Activated T-helper 1 cell treated with anti-CD3 and anti-CD28 coated beads, Interleukin-12 subunit alpha, Interleukin-12 subunit beta, Interleukin-2, Interleukin-4 antibody, amounts not matched to agents 30 ng/mL and 10 ng/mL and 1 ng/mL, durations not matched to agents 14 hours and 24 hours and 36 hours (primary cell): ENCODE data around the gene TIGD1. TPM values are rescaled to one million over a fixed set of nuclear protein-coding genes. Genes with fewer than 3 reads are reported as not detected.

Experiments used
- DNase-seq: peaks from one replicate; pipeline ENCODE4 v3.0.0; 2021; ENCODE audit warnings: low spot score
- H3K27ac Mint-ChIP-seq: one replicate; pipeline ENCODE4 v1.8.0; 2021; ENCODE audit warnings: mild to moderate bottlenecking, mixed read lengths
- H3K27me3 Mint-ChIP-seq: one replicate; pipeline ENCODE4 v1.8.0; 2022; ENCODE audit warnings: mild to moderate bottlenecking, moderate library complexity, mixed read lengths; ENCODE audit not compliant: insufficient read depth
- H3K36me3 Mint-ChIP-seq: one replicate; pipeline ENCODE4 v1.8.0; 2021; ENCODE audit warnings: low read depth, mixed read lengths
- H3K4me1 Mint-ChIP-seq: one replicate; pipeline ENCODE4 v1.8.0; 2021; ENCODE audit warnings: low read depth, mixed read lengths
- H3K4me3 Mint-ChIP-seq: one replicate; pipeline ENCODE4 v1.8.0; 2021; ENCODE audit warnings: mild to moderate bottlenecking, moderate library complexity, mixed read lengths
- H3K9me3 Mint-ChIP-seq: one replicate; pipeline ENCODE4 v1.8.0; 2021; ENCODE audit warnings: mixed read lengths
- intact Hi-C: fragments of 100-400 bp; cut with micrococcal nuclease; formaldehyde crosslinking; loops from one replicate; pipeline ENCODE4 v1.15.1; 2024
- total RNA-seq: library from RNA; stranded (reverse); gene quantifications from 2 replicates; pipeline ENCODE4 v1.2.3, GENCODE V29; 2022

The TIGD1 gene
- total RNA-seq, 1 donor from 2014 or later = 8.4 TPM

- no peaks in the 10 kb centered on the region for H3K27me3 Mint-ChIP-seq
- peaks cover 60% of the 10 kb centered on the region for H3K36me3 Mint-ChIP-seq
- H3K27ac Mint-ChIP-seq = no peak overlapping the region
- intact Hi-C loops = no loop called here
- peaks cover 13% of the 10 kb centered on the region for H3K4me1 Mint-ChIP-seq
- DNase-seq = no peak
- H3K9me3 Mint-ChIP-seq = no peaks in the 10 kb centered on the region
- H3K4me3 Mint-ChIP-seq = no peak overlapping the region
These were observed 12.3 kb upstream of the TIGD1 start for GRCh38 chr2:232562515-232563151.

- intact Hi-C loops = loop anchor here (10.0 kb wide), 1 partner anchor 1298 kb away; the partner anchor contains the start of gene HJURP
- Mint-ChIP-seq H3K27ac (peak overlapping the region; percentile 68), H3K4me3 (no peak overlapping the region), H3K36me3 (peaks cover 57% of the 10 kb centered on the region), H3K9me3 (no peaks in the 10 kb centered on the region), H3K27me3 (no peaks in the 10 kb centered on the region), H3K4me1 (peaks cover 51% of the 10 kb centered on the region)
- DNase-seq = no peak
These were observed 6.1 kb upstream of the TIGD1 start for GRCh38 chr2:232556426-232556825.

GRCh38 chr2:232551776-232552175 is 1.4 kb upstream of the TIGD1 start:
- DNase-seq = no peak
- Mint-ChIP-seq H3K36me3 (peaks cover 57% of the 10 kb centered on the region), H3K4me1 (peaks cover 83% of the 10 kb centered on the region), H3K27me3 (no peaks in the 10 kb centered on the region), H3K9me3 (no peaks in the 10 kb centered on the region), H3K27ac (peak overlapping the region; percentile 98), H3K4me3 (peak overlapping the region; percentile 100)
- intact Hi-C loops = loop anchor here (2.0 to 10.0 kb wide), 6 partner anchors 56 to 1303 kb away; partner anchors contain the start of genes COPS7B, GIGYF2 and HJURP

GRCh38 chr2:232551250-232551638 is 887 bp upstream of the TIGD1 start:
- Mint-ChIP-seq H3K4me3 (peak overlapping the region; percentile 100), H3K27ac (peak overlapping the region; percentile 98), H3K9me3 (no peaks in the 10 kb centered on the region), H3K4me1 (peaks cover 82% of the 10 kb centered on the region), H3K27me3 (no peaks in the 10 kb centered on the region), H3K36me3 (peaks cover 55% of the 10 kb centered on the region)
- DNase-seq = no peak
- intact Hi-C loops = loop anchor here (2.0 to 10.0 kb wide), 6 partner anchors 56 to 1304 kb away; partner anchors contain the start of genes COPS7B, GIGYF2 and HJURP

- peaks cover 68% of the 10 kb centered on the region for H3K4me1 Mint-ChIP-seq
These were observed 553 bp downstream of the TIGD1 start for GRCh38 chr2:232549655-232550353.

GRCh38 chr2:232547991-232548390 is 2.4 kb downstream of the TIGD1 start:
- intact Hi-C loops = no loop called here
- Mint-ChIP-seq H3K27ac (no peak overlapping the region), H3K4me3 (peak overlapping the region; percentile 100), H3K9me3 (no peaks in the 10 kb centered on the region), H3K27me3 (no peaks in the 10 kb centered on the region), H3K4me1 (peaks cover 50% of the 10 kb centered on the region), H3K36me3 (peaks cover 35% of the 10 kb centered on the region)
- no peak for DNase-seq

More at GRCh38 chr2:232549655-232550353, 553 bp downstream of the TIGD1 start:
- Mint-ChIP-seq H3K36me3 (peaks cover 48% of the 10 kb centered on the region), H3K4me3 (peak overlapping the region; percentile 100), H3K27ac (peak overlapping the region; percentile 100), H3K27me3 (no peaks in the 10 kb centered on the region), H3K9me3 (no peaks in the 10 kb centered on the region)
- intact Hi-C loops = loop anchor here (1.0 to 10.0 kb wide), 7 partner anchors 57 to 1305 kb away; partner anchors contain the start of genes ATG16L1, COPS7B, GIGYF2 and HJURP
- no peak for DNase-seq

- Mint-ChIP-seq H3K4me1 (peaks cover 34% of the 10 kb centered on the region), H3K36me3 (peaks cover 28% of the 10 kb centered on the region), H3K9me3 (no peaks in the 10 kb centered on the region), H3K4me3 (no peak overlapping the region), H3K27me3 (no peaks in the 10 kb centered on the region), H3K27ac (no peak overlapping the region)
- DNase-seq = no peak
- intact Hi-C loops = no loop called here
These were observed 4.6 kb downstream of the TIGD1 start for GRCh38 chr2:232545511-232546375.

- no peak for DNase-seq
- H3K4me3 Mint-ChIP-seq = no peak overlapping the region
- peaks cover 31% of the 10 kb centered on the region for H3K4me1 Mint-ChIP-seq
- no peaks in the 10 kb centered on the region for H3K27me3 Mint-ChIP-seq
- no peak overlapping the region for H3K27ac Mint-ChIP-seq
- intact Hi-C loops = no loop called here
- peaks cover 27% of the 10 kb centered on the region for H3K36me3 Mint-ChIP-seq
- no peaks in the 10 kb centered on the region for H3K9me3 Mint-ChIP-seq
These were observed 5.7 kb downstream of the TIGD1 start for GRCh38 chr2:232544674-232545073.

GRCh38 chr2:232543928-232544631 is 6.3 kb downstream of the TIGD1 start:
- DNase-seq = no peak
- H3K27me3 Mint-ChIP-seq = no peaks in the 10 kb centered on the region
- H3K27ac Mint-ChIP-seq = no peak overlapping the region
- H3K4me1 Mint-ChIP-seq = peaks cover 25% of the 10 kb centered on the region
- H3K9me3 Mint-ChIP-seq = no peaks in the 10 kb centered on the region
- no peak overlapping the region for H3K4me3 Mint-ChIP-seq
- intact Hi-C loops = no loop called here
- H3K36me3 Mint-ChIP-seq = peaks cover 22% of the 10 kb centered on the region

- no peak overlapping the region for H3K27ac Mint-ChIP-seq
- DNase-seq = no peak
- H3K9me3 Mint-ChIP-seq = no peaks in the 10 kb centered on the region
- H3K36me3 Mint-ChIP-seq = peaks cover 16% of the 10 kb centered on the region
- intact Hi-C loops = no loop called here
- peaks cover 1% of the 10 kb centered on the region for H3K27me3 Mint-ChIP-seq
- no peak overlapping the region for H3K4me3 Mint-ChIP-seq
- peaks cover 19% of the 10 kb centered on the region for H3K4me1 Mint-ChIP-seq
These were observed 6.9 kb downstream of the TIGD1 start for GRCh38 chr2:232543491-232543890.

- Mint-ChIP-seq H3K4me1 (peaks cover 18% of the 10 kb centered on the region), H3K36me3 (peaks cover 10% of the 10 kb centered on the region), H3K27me3 (peaks cover 7% of the 10 kb centered on the region), H3K27ac (no peak overlapping the region), H3K9me3 (no peaks in the 10 kb centered on the region), H3K4me3 (no peak overlapping the region)
- intact Hi-C loops = no loop called here
- no peak for DNase-seq
These were observed 7.5 kb downstream of the TIGD1 start for GRCh38 chr2:232542715-232543467.
